GM18505 (cell line): ENCODE results near the gene TMEM92.
"Not testable (repeated sequence)": the region's sequence is repeated elsewhere in the genome, so short reads cannot be mapped to it uniquely, and the experiment has no call there.

Experiments
- ATAC-seq: cut with Tn5 transposase; IDR thresholded peaks from one replicate; pipeline ENCODE4 v1.9.1; 2021; ENCODE audit not compliant: unreplicated experiment
- POLR2A ChIP-seq: IDR thresholded peaks from 4 replicates; pipeline ENCODE4 v1.6.1; 2011; ENCODE audit warnings: borderline replicate concordance; ENCODE audit not compliant: insufficient read depth, insufficient read length; ENCODE audit errors: extremely low read depth

TMEM92 gene

DNA sequence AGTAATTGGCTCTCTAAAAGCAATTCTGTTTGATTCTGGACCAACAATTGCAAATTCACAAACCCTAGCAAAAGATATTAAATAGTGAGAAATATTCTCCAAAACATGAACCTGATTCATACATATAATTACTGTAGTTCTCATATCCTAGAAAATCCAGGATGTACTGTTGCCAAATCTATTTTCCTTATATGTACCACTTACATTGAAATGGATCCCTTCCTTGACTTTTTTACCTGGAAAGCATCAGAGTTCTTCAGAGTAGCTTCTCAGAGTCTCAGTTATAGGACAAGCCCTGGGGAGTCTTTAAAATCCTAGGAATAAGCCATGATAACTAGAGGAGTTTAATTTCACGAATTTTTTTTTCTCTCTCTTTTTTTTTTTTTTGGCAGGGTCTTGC is 16.7 kb downstream of the TMEM92 start:
- no peak for ATAC-seq
- TF ChIP-seq POLR2A = no peak

DNA sequence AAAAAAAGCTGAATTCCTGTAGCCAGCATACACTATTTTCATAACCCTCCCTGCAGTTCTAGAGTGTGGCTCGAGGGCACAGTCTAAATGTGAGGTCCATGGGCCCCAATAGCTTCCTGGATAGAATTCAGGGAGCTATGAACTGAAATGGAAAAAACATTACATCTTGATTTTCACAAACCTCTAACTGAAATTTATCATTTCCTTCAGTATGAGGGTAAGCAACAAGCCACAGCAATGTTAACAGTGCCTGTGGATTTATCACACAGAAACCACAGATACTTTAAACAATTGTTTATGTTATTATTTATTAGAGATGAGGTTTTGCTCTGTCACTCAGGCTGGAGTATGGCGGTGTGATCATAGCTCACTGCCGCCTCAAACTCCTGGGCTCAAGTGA is 18.2 kb downstream of the TMEM92 start:
- ATAC-seq = no peak
- TF ChIP-seq POLR2A = no peak

DNA sequence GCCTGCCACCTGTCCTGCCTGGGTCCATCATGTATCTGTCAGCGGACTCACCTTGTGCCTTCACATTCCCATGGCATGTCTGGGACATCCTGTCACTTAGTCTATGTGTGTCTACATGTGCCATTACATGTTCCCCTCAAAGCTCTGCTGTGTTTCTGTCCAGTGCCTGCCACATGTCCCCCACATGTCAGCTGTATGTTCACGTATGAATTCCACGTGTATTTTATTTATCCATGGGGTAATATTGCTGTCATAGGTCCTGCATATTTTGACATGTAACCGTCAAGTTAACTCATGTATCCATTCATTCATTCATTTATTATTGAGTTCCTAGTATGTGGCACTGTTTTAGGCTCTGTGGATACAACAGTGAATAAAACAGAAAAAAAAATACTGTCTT is 20.8 kb downstream of the TMEM92 start:
- ATAC-seq = no peak
- TF ChIP-seq POLR2A = no peak

DNA sequence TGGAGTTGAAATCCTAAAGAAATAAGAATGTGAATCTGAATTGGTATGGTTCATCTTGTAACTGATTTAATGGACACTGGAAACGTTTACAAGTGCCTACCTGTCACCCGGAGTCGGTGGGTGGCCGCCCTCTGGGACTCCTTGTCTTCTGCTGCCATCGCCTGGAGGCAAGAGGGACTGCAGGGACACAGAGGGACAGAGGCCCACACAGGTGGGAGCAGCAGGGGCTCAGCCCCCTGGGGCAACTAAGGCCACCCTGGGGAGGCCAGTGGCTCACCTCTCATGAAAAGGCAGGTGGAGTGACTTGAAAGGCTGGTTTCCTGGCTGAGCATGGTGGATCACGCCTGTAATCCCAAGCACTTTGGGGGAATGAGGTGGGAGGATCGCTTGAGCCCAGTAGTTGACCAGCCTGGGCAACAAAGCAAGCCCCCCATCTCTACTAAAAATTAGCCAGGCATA is 23.2 kb downstream of the TMEM92 start:
- no peak for TF ChIP-seq POLR2A
- no peak for ATAC-seq

DNA sequence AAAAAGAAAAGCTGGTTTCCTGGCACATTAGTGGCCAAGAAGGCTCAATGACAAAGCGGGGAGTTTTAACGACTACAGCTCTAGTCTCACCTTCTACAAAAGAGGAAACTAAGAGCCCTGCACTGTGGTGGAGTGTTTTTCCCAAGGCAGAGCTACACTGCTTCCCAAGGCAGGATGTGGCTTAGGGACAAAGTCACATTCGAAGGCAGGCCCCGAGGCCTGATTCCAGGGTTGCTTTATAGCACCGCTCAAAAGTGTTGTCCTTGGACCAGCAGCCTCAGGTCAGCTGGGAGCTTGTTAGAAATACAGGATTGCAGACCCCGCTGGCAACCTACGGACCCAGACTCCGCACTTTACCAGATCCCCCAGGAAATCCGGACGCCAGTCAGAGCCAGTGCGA is 23.8 kb downstream of the TMEM92 start:
- no peak for TF ChIP-seq POLR2A
- no peak for ATAC-seq

DNA sequence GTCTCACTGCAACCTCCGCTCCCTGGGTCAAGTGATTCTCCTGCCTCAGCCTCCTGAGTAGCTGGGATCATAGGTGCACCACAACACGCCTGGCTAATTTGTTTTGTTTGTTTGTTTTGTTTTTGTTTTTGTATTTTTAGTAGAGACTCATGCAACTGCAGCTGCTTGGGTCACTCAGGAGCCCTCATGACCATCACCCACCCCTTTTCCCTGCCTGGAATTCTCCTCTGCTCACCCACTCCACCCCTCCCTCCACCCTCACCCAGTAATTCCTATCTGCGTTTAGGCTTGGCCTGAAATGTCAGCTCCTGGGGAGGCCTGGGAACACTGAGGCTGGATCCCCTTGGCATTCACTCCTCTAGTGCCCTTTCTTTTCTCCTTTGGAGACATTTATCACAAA is 25.5 kb downstream of the TMEM92 start:
- no peak for ATAC-seq
- no peak for TF ChIP-seq POLR2A

DNA sequence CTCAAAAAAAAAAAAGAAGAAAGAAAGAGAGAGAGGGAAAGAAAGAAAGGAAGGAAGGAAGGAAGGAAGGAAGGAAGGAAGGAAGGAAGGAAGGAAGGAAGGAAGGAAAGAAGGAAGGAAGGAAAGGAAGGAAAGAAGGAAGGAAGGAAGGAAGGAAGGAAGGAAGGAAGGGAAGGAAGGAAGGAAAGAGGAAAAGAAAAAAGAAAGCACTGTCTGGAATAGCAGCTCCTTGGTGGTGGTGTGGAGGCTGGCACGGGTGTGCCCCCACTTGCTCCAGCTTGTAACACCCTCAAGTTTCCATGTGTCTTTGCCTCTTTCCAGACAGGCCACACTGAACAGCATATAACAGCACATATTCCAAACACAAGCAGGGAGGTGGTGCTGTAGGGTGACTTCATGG is 26.6 kb downstream of the TMEM92 start:
- ATAC-seq = not testable (repeated sequence)

DNA sequence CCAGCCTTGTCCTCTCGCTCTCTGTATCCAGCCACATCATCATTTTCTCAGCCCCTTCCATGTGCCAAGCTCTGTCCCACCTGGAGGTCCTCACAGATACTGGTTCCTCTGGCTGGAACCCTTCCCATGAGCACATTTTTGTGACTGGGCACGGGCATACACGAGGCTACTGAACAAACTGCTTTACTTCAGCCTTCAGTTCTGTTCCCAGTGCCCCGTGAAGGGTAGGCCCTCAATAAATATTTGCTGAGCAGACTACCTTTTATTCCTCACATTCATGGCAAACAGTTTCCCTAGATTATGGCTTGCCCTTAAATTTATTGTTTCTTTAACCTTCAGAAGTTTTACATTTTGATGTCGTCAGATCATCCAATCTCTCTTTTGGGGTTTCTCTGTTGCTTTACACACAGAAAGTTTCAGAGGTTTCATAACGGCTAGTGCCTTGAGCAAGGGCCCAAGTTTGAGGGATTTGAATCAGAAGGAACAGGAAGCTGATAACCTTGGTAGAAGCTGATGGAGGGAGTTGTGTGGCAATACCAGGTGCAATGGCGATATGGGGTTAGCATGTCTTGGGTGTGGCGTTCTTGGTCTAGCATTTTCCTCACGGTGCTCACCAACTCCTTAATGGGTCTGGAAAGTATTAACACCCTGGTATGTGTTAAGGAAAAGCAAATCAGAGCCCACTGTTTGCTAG is 27.8 kb downstream of the TMEM92 start:
- no peak for TF ChIP-seq POLR2A
- no peak for ATAC-seq

DNA sequence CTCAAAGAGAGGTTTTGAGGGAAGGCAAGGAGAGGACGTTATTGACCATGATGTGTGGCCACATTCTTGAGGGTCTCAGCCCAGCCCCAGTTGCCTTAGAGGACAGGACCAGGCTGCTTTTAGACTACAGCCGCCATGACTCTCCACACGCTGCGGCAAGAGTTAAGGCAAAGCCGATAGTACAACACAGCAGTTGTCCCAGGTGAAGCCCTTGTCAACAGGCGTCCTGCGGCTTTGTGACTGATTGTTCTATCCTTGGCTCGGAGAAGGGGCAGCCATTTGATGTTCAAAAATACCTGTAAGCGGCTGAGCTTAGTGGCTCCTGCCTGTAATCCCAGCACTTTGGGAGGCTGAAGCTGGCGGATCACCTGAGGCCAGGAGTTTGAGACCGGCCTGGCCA is 28.8 kb downstream of the TMEM92 start:
- no peak for TF ChIP-seq POLR2A
- no peak for ATAC-seq

DNA sequence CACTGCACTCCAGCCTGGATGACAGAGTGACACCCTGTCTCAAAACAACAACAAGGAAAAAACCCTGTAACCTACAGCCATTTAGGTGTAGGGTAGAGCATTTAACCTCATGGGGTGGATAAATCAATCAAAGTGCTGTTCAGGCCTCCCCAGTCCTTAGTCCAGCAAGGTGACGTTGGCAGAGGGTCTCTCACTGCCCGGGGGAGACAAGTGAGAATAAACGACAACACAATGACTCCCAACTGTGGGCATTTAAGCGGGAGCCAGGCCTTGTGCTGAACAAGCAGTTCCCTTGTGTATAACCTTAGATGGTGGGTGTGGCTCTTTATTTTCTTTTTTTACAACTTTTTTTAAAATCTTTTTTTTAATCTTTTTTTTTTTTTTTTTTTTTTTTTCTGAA is 29.3 kb downstream of the TMEM92 start:
- ATAC-seq = no peak
- TF ChIP-seq POLR2A = no peak

DNA sequence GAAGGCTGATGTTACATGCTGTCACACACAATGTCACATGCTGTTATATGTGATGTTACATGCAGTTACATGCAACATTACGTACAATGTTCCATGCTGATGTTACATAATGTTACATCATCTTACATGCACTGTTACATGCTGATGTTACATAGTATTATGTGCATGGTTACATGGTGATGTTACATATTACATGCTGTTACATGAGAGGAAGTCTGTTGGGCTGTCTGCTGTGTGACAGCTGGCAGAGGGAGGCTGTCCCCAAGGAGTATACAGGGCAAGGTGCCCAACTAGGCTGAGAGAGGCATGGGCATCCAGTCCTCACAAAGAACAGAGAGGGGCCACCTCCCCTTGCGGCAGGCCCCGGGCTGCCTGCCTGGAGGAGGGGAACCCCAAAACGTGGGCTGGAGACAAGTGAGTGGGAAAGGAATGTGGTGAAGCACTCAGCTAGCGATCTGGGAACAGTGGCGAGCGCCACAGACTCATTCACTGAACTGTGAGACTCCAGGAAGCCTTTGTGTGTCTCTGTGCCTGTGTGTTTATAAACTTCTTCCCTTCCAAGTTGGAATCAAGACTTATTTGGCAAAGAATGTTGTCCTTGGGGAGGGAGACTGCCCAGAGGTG is 30.6 kb downstream of the TMEM92 start:
- TF ChIP-seq POLR2A = no peak
- ATAC-seq = no peak

DNA sequence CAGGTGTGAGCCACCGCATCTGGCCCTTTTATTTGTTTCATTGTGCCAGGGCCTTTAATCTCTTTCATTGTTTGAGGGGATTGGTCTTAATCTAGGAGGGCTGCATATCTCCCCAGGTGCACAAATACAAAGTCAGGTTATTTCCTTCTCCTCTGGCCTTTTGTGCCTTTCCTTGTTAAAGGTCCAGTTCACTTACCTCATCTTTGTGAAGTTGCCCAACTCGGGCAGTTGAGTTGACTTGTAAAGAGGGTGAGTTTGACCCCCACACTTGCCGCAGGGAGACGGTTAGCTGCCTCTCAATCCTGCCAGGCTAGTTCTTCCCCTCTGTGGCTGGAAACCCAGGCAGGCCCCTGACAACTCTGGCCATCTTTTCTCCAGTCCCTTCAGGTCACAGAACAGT is 33.4 kb downstream of the TMEM92 start:
- ATAC-seq = no peak
- TF ChIP-seq POLR2A = no peak

DNA sequence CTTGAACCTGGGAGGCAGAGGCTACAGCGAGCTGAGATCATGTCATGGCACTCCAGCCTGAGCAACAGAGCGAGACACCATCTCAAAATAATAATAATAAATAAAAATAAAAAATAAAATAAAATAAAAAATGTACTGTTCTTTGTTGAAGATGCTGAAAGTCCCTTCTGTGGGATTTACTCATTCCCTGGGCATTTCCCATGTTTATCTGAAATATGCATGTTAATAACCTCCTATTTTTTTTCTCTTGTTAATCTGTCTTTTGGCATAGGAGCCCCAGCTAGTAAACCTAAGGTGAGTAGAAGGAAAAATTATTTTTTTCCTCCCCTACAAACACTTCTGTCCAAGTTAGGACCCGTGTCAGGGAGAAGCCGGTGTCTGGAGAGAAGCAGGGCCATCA is 34.4 kb downstream of the TMEM92 start:
- TF ChIP-seq POLR2A = no peak
- no peak for ATAC-seq

DNA sequence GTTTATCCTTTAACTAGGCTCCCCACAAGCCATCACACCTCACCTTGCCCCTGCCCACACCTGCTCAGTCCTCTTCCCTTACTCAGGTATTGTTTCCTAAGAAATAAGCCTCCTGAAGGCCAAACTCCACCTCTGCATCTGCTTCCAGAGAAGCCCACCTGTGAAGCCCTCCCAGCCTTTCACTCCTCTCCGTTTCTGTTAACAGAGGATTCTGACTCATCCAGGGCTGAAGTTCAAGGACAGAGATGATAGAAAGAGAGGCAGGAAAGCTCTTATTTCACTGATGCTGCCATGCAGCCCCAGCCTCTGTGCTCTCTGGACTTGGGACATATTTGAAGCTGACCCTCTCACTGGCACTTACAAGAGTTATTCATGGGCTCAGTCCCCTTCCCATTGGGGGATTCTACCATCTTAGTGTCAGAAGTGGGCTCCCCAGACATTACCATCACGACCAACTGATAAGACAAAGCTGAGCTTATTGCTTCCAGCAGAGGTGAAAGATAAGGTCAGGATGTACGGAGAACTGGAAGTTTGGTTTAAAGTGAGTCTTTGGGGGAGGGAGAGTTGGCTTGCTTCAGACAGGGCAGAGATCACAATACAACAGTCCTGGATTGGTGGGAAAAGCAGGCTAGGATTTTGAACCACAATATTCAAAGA is 36.3 kb downstream of the TMEM92 start:
- no peak for TF ChIP-seq POLR2A
- no peak for ATAC-seq
